Stomach (tissue), 4 donors: Measurements from ENCODE around the gene EPS8L3.

ENCODE experiments used
- CTCF ChIP-seq, 7 experiments: fragments of 450-650 bp in 4 of 7; fragments of 200-600 bp in 3 of 7; sonication (generic) in 3 of 7; IDR thresholded peaks; one replicate each; pipeline ENCODE4 v1.5.1; 2016 to 2019; ENCODE audit warnings: antibody characterized with exemption in 7 of 7, control low read depth in 2 of 7, mild to moderate bottlenecking in 1 of 7
- EP300 ChIP-seq: sonication (generic); formaldehyde crosslinking; IDR thresholded peaks from one replicate; pipeline ENCODE4 v1.6.1; 2017; ENCODE audit warnings: antibody characterized with exemption
- POLR2A ChIP-seq, 4 donors: fragments of 450-650 bp; IDR thresholded peaks; one replicate each; pipeline ENCODE4 v1.6.1; 2016; ENCODE audit warnings: antibody characterized with exemption in 4 of 4, control low read depth in 2 of 4, mild to moderate bottlenecking in 1 of 4, moderate library complexity in 1 of 4

GRCh38 chr1:109787845-109788601 is 24.3 kb upstream of the EPS8L3 start:
- TF ChIP-seq CTCF (IDR thresholded peaks at IDR 0.05) (no peak), POLR2A (IDR thresholded peaks at IDR 0.05) (no peak), EP300 (no peak)
